ENCODE data around the gene HERPUD2.
"Not testable (repeated sequence)": the region's sequence is repeated elsewhere in the genome, so short reads cannot be mapped to it uniquely, and the experiment has no call there.

HERPUD2 gene

DNA sequence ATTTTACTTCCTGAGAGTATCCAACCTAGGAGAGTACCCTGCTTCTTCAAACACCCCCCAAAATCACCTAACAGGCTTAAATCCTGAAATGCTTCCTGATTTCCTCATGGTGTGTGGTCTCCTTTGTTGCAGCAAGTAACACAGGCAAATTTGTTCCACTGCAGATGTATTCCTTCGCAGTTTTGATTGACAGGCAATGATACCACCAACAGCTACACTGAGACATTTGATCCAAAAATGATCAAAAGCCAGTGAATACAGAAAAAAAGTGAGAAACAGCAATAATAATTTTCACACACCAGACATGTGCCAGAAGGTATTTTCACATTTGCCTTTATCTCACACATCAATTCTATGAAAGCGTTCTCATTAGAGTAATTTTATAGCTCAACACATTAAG lies 95.9 kb downstream of the HERPUD2 start:
- no peak for DNase-seq

DNA sequence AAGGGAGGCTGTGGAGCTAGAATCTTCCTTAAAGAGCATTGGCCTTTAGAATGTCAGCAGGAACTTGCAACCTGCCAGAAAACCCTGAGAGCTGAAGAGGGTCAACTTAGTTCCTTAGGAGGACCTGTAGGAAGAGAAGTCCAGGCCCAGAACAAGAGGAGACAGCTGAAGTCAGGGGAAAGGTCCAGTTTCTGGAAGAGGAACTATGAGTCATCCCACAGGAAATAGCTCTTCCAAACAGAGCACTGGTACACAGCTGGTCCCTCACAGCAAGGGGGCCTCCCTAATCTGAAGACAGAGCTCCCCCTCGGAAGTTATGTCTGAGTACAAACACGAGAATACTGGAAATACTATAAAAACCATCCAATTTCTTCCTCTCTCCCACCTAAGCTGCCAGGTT lies 98.9 kb downstream of the HERPUD2 start:
- no peak for DNase-seq

DNA sequence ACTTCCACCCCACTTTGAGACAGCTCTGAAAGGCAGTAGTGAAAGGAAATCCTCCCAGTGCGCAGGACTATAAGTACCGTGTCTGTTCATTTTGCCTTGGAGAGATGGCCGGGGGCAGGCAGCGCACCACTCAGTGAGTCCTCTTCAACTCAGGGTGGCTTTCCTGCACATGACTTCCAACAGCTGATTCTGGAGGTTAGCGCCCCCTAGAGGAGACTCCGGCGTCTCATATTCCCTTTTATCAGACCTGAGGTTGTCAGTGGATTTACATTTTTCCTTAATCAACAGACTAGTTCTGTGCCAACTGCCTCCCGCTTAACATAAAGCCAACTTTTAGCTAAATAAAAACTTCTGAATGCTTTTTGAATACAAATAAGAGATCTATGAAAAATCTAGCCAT lies 101.0 kb downstream of the HERPUD2 start:
- DNase-seq, result no peak

DNA sequence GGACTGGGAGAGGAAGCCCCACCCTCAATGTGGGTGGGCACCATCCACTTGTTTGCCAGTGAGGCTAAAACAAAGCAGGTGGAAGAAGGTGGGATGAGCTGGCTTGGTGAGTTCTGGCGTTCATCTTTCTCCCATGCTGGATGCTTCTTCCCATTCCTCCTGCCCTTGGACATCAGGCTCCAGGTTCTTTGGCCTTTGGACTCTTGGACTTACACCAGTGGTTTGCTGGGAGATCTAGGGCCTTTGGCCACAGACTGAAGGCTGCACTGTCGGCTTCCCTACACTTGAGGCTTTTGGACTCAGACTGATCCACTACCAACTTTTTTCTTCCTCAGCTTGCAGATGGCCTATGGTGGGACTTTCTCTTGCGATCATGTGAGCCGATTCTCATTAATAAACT lies 106.3 kb downstream of the HERPUD2 start:
- no peak for DNase-seq

DNA sequence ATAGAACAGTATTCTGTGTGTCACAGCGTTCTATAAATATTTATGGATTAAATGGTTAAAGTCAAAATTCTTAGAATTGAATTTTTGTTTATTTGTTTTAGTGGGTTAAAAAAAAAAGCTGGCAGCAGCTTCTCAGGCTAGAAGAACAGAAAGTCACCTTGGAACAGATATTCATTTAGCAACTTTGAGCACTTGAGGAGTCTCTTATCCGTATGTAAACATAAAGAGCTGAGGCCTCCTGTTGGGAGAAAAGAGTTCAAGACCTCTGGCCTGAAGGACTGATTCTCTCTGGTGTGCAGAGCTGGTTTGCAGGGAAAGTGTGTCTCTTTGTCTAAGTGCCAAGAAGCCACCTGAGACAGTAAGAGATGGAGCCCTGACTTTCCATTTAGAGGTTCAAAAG lies 109.9 kb downstream of the HERPUD2 start:
- DNase-seq, result no peak

DNA sequence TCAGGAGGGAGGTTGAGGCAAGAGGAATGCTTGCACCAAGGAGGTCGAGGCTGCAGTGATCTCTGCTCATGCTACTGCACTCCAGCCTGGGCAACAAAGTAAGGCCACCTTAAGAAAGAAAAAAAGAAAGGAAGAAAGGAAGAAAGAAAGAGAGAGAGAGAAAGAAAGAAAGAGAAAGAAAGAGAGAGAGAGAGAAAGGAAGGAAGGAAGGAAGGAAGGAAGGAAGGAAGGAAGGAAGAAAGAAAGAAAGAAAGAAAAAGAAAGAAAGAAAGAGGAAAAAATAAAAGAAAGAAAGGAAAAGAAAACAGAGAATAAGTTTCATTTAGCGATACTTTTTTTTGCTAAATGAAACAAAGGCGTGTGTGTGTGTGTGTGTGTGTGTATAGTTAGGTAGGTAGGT lies 110.4 kb downstream of the HERPUD2 start:
- not testable (repeated sequence) for DNase-seq
